Activated T-cell treated with anti-CD3 and anti-CD28 coated beads, Interleukin-2, amount 50 U/mL, for 72 hours (primary cell): Measurements from ENCODE around the gene NDFIP1. TPM values are rescaled to one million over a fixed set of nuclear protein-coding genes. Genes with fewer than 3 reads are reported as not detected.

ENCODE experiments used
- ATAC-seq, 2 donors: fragments of 150-1000 bp; cut with Tn5 transposase; replicated peaks in 1 of 2; 2 replicates each; pipeline ENCODE4 v1.10.0; 2021; ENCODE audit warnings: moderate library complexity in 2 of 2, mild to moderate bottlenecking in 1 of 2
- DNase-seq, 2 donors: peaks; one replicate each; pipeline ENCODE4 v3.0.0; 2021 to 2022; ENCODE audit warnings: mixed read lengths in 1 of 2
- H3K27ac Mint-ChIP-seq: one replicate; pipeline ENCODE4 v1.8.0; 2022; ENCODE audit warnings: mild to moderate bottlenecking, moderate library complexity, mixed read lengths
- H3K27me3 Mint-ChIP-seq: one replicate; pipeline ENCODE4 v1.8.0; 2022; ENCODE audit warnings: low read depth, mixed read lengths
- H3K36me3 Mint-ChIP-seq, 2 donors: one replicate each; pipeline ENCODE4 v1.8.0; 2022; ENCODE audit warnings: mixed read lengths in 2 of 2, mild to moderate bottlenecking in 1 of 2; ENCODE audit not compliant: insufficient read depth in 2 of 2
- H3K4me1 Mint-ChIP-seq: one replicate; pipeline ENCODE4 v1.8.0; 2022; ENCODE audit warnings: low read depth, mixed read lengths
- H3K4me3 Mint-ChIP-seq, 2 donors: one replicate each; pipeline ENCODE4 v1.8.0; 2022; ENCODE audit warnings: mild to moderate bottlenecking in 2 of 2, mixed read lengths in 2 of 2, moderate library complexity in 2 of 2
- H3K9me3 Mint-ChIP-seq, 2 donors: one replicate each; pipeline ENCODE4 v1.8.0; 2022; ENCODE audit warnings: mixed read lengths in 2 of 2
- total RNA-seq, 2 donors: library from RNA; stranded (reverse); gene quantifications; one replicate each; pipeline ENCODE4 v1.2.3, GENCODE V29; 2022

Gene NDFIP1, protein sequence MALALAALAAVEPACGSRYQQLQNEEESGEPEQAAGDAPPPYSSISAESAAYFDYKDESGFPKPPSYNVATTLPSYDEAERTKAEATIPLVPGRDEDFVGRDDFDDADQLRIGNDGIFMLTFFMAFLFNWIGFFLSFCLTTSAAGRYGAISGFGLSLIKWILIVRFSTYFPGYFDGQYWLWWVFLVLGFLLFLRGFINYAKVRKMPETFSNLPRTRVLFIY
- total RNA-seq = 10 to 100 TPM; 63.1 to 73.1 TPM

DNA sequence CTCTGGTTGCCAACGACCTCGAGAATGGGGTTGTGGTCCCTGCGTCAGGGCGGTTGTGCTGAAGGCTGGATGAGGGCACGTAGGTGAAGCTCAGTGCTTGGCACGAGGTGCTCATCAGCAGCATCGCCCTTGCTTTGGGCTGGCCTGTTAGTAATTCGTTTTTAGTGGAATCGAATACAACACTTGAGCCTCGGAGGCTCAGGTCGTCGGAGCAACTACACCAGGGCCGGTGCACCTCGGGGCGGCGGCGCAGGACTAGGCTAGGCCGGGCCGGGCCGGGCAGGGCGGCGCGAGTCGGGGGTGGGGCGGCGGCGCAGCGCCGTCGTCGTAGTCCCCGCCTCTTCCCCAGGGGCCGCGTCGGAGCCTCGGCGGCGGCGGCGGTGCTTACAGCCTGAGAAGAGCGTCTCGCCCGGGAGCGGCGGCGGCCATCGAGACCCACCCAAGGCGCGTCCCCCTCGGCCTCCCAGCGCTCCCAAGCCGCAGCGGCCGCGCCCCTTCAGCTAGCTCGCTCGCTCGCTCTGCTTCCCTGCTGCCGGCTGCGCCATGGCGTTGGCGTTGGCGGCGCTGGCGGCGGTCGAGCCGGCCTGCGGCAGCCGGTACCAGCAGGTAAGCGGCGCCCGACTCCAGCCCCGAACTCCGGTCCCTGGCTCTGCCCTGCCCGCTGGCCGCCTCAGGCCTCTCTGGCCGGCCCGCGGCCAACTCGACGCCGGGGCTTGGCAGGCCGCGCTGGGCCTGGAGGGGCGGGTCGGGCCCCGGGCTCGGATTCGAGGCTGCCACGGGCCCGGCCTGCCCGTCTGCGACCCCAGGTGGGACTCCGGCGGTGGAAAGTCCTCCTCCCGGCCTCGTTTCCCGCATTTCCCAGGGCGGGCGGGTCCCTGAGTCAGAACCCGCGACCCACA, at the start of gene NDFIP1:
Gene NDFIP1, plus strand, starts transcription at position 348 of the 899 bp plus-strand sequence. Its CDS starts 196 bp downstream, at position 544.
- Mint-ChIP-seq H3K27ac (peak within 1 kb of the TSS; percentile 97), H3K36me3 (peaks cover 11 to 23% of the 10 kb centered on the region in 2 donors), H3K27me3 (no peaks in the 10 kb centered on the region), H3K4me1 (peaks cover 79% of the 10 kb centered on the region), H3K4me3 (peak within 1 kb of the TSS; percentile 97 to 98), H3K9me3 (no peaks in the 10 kb centered on the region)
- ATAC-seq (peak; percentile 91 to 93), DNase-seq (peak; percentile 89 to 94)

DNA sequence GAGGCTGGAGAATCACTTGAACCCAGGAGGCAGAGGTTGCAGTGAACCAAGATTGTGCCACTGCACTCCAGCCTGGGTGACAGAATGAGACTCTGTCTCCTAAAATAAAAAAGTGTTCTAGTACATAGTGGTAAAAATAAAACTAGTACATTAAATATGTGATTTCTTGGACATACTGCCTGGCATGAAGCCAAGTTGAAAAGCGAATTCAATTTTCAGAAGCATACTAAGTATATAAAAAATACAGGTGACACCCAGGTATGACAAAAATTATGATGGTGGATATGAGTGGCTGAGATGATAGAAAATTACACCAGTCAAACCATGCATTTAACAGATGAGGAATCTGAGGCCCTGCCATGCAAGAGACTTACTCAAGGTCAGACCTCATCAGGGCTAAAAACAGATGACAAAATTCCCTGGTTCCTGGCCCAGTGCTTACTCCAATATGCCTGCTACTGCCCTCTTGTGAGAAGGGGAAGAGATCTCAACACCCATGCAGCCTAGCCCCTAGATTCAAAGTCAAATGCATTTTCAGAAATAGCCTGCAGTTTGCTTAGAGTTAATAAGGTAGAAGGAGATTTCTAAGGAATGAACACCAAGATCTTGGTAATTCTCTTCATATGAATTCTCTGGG, 49.2 kb upstream of the NDFIP1 start:
- no peak for ATAC-seq
- Mint-ChIP-seq H3K36me3 (no peaks in the 10 kb centered on the region), H3K4me3 (no peak overlapping the region), H3K9me3 (no peaks in the 10 kb centered on the region), H3K27me3 (no peaks in the 10 kb centered on the region), H3K4me1 (peaks cover 30% of the 10 kb centered on the region), H3K27ac (no peak overlapping the region)
- DNase-seq = no peak

DNA sequence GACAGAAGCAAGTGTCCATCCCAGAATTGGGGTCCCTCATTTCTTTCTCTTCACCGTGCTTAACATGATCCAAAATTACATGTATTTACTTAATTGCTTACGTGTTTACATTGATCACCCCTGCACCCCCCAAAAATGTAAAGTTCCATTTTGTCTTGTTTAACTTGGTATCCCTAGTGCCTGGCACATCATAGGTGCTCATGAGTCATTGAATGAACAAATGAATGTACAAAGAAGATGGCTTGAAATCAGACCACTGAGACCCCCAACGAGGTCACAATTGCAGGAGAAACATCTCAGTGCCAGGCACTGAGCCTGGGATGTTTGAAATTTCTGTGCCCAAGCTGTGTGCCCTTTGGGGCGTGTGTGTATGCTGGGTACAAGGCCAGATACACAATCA, 45.2 kb upstream of the NDFIP1 start:
- no peak for DNase-seq
- Mint-ChIP-seq H3K36me3 (no peaks in the 10 kb centered on the region), H3K4me1 (peaks cover 20% of the 10 kb centered on the region), H3K4me3 (peak overlapping the region; percentile 58 to 71), H3K27me3 (no peaks in the 10 kb centered on the region), H3K9me3 (no peaks in the 10 kb centered on the region), H3K27ac (peak overlapping the region; percentile 34)
- ATAC-seq = peak; percentile 60 to 62

DNA sequence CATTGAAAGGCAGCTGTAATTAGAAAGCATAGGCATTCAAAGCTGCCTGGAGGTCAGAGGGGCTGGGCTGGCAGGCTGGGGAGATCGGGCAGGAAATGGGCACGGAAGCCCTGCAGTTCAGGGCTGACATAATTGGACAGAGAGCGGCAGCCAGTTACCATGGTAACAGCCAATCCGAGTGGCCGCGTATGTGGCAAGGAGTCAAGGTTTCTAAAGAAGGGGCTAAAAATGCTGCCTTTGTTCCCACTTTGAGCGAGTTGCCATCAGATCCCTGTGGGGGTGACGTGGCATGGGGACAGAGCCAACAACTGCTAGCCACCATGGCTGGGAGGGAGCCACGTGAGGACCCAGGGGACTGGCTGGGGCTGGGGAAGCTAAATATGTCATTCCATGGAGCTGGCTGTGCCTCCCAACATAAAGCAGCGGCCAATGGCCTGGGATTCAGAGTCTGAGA, 44.7 kb upstream of the NDFIP1 start:
- peak overlapping the region; percentile 58 to 71 for H3K4me3 Mint-ChIP-seq

DNA sequence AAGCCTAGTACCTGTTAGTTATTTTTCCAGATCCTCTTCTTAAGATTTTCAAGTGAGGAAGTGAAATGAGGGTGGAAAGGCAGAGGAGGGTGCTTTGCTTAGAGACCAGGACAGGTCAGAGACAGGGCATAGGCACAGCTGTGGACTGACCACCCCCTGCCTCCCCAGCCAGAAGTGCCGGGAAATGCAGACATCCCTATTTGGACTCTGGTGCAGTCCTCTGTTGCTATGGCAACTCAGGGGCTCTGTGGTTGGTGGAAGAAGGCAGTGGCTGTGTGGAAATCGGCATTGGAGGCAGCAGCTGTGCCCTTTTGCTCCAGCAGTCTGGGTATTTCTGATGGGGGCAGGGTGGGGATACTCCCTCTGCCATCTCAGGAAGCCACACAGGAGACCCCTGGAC, 43.3 kb upstream of the NDFIP1 start:
- Mint-ChIP-seq H3K4me1 (peaks cover 22% of the 10 kb centered on the region), H3K4me3 (no peak overlapping the region), H3K36me3 (no peaks in the 10 kb centered on the region), H3K27ac (no peak overlapping the region), H3K9me3 (no peaks in the 10 kb centered on the region), H3K27me3 (no peaks in the 10 kb centered on the region)
- no peak for ATAC-seq
- no peak for DNase-seq

More for the DNA sequence above, 44.7 kb upstream of the NDFIP1 start:
- no peaks in the 10 kb centered on the region for H3K9me3 Mint-ChIP-seq
- ATAC-seq (peak; percentile 78 to 87), DNase-seq (peak; percentile 43 to 51)
- H3K27ac Mint-ChIP-seq = peak overlapping the region; percentile 34
- no peaks in the 10 kb centered on the region for H3K36me3 Mint-ChIP-seq
- peaks cover 14% of the 10 kb centered on the region for H3K4me1 Mint-ChIP-seq
- H3K27me3 Mint-ChIP-seq = no peaks in the 10 kb centered on the region

DNA sequence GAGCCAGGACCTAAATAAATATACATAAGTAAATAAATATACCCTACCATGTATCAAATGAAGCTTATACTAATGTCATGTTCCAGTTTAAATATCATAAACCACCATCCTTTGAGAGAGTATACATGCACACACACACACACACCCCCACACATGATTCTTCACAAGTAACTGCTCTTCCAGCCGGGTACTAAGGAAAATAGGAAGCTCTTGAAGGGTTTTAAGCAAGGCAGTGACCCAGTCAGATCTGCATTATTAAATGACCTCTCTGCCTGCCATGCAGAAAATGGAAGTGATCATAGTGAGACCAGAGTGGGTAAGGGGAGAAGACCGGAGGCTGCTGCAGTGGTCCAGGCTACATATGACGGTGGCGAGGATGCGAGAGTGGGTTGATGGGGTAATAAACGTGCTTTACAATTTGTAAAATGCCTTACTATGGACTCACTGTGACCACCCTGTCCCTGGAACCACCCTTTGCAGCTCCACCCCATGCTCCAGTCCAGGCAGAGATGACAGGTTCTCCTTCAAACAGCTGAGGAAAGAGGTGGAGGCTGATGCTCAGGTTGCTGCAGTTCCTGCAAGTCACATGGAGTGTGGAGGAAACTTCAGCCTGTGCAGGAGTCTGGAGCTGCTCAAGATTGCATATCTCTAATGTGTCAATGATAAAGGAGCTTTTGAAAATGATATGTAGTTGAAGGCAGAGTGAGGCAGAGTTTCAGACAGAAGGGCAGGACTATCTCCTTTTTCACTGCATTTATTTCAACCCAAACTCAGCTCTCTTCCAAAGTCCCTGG, 38.8 kb upstream of the NDFIP1 start:
- no peak overlapping the region for H3K4me3 Mint-ChIP-seq
- no peak for DNase-seq
- no peaks in the 10 kb centered on the region for H3K27me3 Mint-ChIP-seq
- H3K27ac Mint-ChIP-seq = no peak overlapping the region
- peaks cover 44% of the 10 kb centered on the region for H3K4me1 Mint-ChIP-seq
- no peak for ATAC-seq
- peaks cover 0 to 2% of the 10 kb centered on the region in 2 donors for H3K9me3 Mint-ChIP-seq
- H3K36me3 Mint-ChIP-seq = no peaks in the 10 kb centered on the region

DNA sequence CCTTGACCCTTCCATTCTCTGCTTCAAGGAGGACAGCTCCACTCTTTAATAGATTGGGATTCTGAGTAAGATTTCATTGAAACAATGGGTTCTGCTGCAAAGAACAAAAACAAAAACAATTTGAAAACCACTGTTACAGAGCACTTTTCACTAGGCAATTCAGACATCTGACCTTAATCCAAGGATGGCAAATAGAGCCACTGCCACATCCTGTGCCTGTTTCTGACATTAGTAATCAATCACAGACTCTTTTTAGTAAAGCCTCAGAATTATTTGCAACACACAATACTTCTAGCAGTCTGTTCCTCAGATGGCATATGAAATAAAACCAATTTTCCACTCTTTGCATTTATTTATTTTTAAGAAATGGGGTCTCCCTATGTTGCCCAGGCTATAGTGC, 37.8 kb upstream of the NDFIP1 start:
- Mint-ChIP-seq H3K4me3 (no peak overlapping the region), H3K27ac (no peak overlapping the region), H3K36me3 (no peaks in the 10 kb centered on the region), H3K9me3 (peaks cover 0 to 2% of the 10 kb centered on the region in 2 donors), H3K4me1 (peaks cover 44% of the 10 kb centered on the region), H3K27me3 (no peaks in the 10 kb centered on the region)
- ATAC-seq (no peak), DNase-seq (no peak)

- ATAC-seq (no peak), DNase-seq (no peak)
- Mint-ChIP-seq H3K27me3 (no peaks in the 10 kb centered on the region), H3K4me3 (peak overlapping the region in 1 of 2 donors; percentile 25), H3K9me3 (peaks cover 0 to 2% of the 10 kb centered on the region in 2 donors), H3K27ac (no peak overlapping the region), H3K4me1 (peaks cover 44% of the 10 kb centered on the region), H3K36me3 (no peaks in the 10 kb centered on the region)
Measured at GRCh38 chr5:142072488-142072887, 36.1 kb upstream of the NDFIP1 start.

GRCh38 chr5:142073362-142073988, 35.1 kb upstream of the NDFIP1 start:
- no peaks in the 10 kb centered on the region for H3K27me3 Mint-ChIP-seq
- H3K9me3 Mint-ChIP-seq = peaks cover 0 to 2% of the 10 kb centered on the region in 2 donors
- no peaks in the 10 kb centered on the region for H3K36me3 Mint-ChIP-seq
- peak; percentile 65 to 73 for ATAC-seq
- peak overlapping the region; percentile 87 for H3K27ac Mint-ChIP-seq
- H3K4me1 Mint-ChIP-seq = peaks cover 44% of the 10 kb centered on the region
- DNase-seq = no peak
- peak overlapping the region; percentile 4 to 33 for H3K4me3 Mint-ChIP-seq

DNA sequence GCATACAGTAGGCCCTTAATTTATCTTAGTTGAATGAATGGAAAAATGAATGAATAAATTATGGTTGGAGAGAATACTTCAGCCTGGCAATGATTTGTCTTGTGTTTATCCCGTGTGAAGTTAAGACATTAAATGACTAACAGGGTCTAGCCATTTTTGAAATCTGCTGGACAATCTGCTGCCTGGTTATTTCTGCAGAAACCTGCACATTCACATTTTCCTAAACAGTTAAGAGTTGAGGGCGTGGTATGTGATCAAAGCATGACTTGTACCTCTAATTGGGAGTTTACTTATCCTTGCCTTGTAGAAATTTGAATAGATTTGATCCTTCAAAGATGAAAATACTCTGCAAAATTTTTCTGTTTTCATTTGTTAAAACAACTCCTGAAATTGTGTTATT, 34.6 kb upstream of the NDFIP1 start:
- DNase-seq = no peak
- ATAC-seq = peak; percentile 73 to 77
- H3K4me3 Mint-ChIP-seq = peak overlapping the region; percentile 33
- H3K36me3 Mint-ChIP-seq = no peaks in the 10 kb centered on the region
- no peaks in the 10 kb centered on the region for H3K27me3 Mint-ChIP-seq
- H3K9me3 Mint-ChIP-seq = peaks cover 0 to 2% of the 10 kb centered on the region in 2 donors
- H3K4me1 Mint-ChIP-seq = peaks cover 44% of the 10 kb centered on the region
- peak overlapping the region; percentile 35 for H3K27ac Mint-ChIP-seq

DNA sequence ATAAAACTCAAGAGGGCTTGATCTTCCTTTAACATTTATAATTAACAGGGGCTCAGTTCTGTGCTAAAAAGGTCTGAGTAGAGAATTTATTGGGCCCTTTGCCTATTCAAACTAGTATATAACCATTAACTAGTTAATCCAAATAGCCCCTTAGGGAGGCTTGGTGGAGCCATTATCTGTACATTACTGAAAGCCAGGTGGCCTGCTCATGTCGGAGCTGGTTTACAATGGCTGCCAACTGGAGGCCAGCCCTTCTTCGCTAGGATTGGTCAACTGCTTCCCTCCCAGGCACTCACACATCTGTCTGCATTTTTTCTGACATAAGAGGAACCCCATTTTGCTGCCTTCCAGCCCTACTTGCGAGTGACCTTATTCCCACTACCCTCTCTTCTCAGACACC, 30.4 kb upstream of the NDFIP1 start:
- Mint-ChIP-seq H3K27me3 (no peaks in the 10 kb centered on the region), H3K27ac (no peak overlapping the region)

GRCh38 chr5:142078706-142079105, 29.9 kb upstream of the NDFIP1 start:
- no peak overlapping the region for H3K27ac Mint-ChIP-seq
- no peak overlapping the region for H3K4me3 Mint-ChIP-seq

More for the DNA sequence above, 30.4 kb upstream of the NDFIP1 start:
- Mint-ChIP-seq H3K36me3 (no peaks in the 10 kb centered on the region), H3K9me3 (no peaks in the 10 kb centered on the region), H3K4me3 (no peak overlapping the region), H3K4me1 (peaks cover 25% of the 10 kb centered on the region)
- ATAC-seq (no peak), DNase-seq (no peak)

More at GRCh38 chr5:142078706-142079105, 29.9 kb upstream of the NDFIP1 start:
- DNase-seq = no peak
- Mint-ChIP-seq H3K36me3 (no peaks in the 10 kb centered on the region), H3K9me3 (no peaks in the 10 kb centered on the region), H3K27me3 (no peaks in the 10 kb centered on the region), H3K4me1 (peaks cover 20% of the 10 kb centered on the region)
- no peak for ATAC-seq
